ENCODE results near the gene JUN. TPM values are rescaled to one million over a fixed set of nuclear protein-coding genes. Genes with fewer than 3 reads are reported as not detected.

Gene JUN
- 43.4 and 72.7 TPM in 2 replicates for total RNA-seq

DNA sequence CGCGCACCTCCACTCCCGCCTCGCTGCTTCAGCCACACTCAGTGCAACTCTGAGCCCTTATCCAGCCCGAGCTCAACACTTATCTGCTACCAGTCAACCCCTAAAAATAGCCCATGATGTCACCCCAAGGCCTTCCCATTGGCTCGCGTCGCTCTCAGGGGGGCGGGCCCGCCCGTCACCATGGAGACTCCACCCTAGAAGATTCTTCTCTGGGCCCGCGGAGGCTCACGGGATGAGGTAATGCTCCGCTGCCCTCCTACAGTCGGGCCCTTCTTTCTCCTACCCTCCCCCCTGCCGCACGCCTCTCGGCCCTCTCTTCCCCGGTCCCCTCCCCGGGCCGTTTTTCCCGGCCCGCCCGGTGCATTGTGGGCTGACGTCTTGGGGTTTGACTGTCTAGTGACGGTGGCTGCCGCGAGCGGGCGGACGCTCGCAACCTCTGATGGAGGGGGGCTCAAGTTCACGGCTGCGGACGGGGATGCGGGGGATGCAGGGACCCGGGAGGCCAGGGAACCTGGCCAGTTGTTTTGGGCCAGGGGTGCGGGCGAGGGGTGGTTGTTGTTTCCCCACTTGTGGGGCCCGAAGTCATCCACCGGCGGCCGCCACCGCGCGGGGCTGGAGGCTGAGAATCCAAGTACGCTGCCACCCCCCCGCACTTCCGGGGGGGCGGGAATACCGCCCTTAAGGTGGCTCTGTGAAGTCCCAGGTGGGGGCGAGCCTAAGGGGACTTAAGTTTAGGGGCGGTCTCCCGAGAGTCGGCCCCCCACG, at the start of gene JUN:
TSS of gene JUN (minus strand) at position 55 of the 765 bp plus-strand sequence. CDS start 977 bp downstream, outside the sequence.
- peak; percentile 99 to 100 for DNase-seq (ENCODE audit: low read depth in 2 of 2)

DNA sequence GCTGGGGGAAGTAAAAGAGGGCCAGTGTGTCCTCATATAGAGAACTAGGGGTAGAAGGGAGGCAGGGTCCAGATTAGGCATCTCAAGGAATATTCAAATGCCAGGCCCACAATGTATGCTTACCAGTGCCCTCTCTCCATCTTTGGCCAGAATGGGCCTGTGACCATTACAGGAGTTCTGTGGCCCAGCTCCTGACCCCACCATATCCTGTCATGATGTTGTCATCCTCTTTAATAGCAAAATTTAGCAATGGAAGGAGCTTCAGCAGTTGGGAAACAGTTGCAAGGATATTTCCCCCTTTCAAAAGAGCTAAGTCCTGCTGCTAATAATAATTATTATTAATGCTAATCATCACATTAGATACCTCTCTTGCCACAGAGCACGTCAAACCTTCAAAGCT, 49.3 kb upstream of the JUN start:
- no peak for DNase-seq (ENCODE audit: low read depth in 2 of 2)

DNA sequence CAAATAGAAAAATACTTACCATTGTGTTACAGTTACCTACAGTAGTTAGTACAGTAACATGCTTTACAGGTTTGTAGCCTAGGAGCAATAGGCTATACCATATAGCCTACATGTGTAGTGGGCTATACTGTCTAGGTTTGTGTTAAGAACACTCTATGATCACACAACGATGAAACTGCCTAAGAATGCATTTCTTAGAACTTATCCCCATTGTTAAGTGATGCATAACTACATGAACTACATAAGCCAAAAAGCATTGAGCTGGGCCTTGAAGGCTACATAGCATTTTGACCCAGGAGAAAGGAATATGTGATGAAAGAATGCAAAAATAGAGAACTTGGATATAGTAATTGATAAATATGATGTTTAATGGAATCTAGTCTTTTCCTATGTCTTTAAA, 46.4 kb upstream of the JUN start:
- DNase-seq (ENCODE audit: low read depth in 2 of 2), result no peak

DNA sequence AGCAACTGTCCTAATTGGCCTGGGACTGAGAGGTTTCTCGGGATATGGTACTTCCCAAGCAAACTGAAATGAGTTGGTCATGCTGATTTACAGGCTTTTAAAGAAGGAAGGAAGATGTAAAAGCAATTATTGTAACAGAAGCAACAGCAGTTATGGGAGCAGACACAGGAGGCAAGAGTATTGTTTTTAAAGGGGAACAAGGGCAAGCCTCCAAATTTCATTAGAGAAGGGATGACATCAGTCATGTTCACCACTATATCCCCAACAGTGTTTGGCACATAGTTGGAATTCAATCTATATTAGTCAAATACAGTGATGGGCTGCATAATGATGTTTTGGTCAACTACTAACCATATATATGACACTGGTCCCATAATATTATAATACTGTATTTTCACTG, 46.0 kb upstream of the JUN start:
- no peak for DNase-seq (ENCODE audit: low read depth in 2 of 2)

DNA sequence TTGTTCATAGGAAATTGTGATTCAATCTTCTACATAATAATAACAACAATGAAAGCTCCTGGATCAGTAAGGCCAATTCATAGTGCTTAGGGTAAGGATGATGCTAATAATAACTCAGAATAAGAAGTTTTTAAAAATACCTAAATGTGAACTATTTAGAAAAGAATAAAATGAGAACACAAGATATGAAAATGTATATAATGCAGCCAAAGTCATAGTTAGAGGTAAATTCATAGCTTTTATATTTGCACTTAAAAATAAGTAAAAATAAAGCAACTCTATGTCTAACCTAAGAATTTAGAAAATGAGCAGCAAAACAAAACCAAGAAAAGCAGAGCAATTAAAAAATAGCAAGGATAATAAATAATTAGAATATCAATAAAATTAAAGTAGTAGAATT, 43.5 kb upstream of the JUN start:
- DNase-seq (ENCODE audit: low read depth in 2 of 2), result no peak

DNA sequence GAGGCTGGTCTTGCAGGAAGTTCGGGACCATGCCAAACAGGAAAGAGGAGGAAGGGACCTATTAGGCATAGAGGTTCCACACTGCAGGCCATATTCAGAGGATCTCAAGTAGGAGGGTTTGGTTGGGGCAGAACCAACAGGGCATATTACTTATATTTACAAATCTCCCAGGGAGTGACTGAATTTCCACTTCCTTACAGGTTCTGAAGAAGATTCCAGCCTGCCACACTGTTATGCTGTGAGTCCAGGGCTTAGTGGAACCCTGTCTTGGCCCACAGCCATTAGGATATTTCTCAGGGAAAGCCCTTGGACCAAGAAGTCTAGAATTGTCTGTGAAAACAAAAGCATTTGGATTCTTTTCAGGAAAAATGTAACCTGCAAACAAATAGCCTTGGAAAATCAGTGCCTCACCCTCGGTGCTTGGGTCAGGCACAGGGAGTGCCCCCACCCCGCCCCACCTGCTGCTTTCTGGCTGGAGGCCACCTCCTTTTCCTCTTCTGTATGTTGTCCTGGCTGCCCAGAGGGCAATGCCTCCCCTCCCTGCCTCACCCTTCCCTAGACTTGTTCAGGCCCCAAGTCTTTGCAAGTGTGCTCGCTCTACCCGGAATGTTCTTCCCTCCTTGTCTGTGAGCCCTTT, 41.0 kb upstream of the JUN start:
- DNase-seq (ENCODE audit: low read depth in 2 of 2), result peak in 1 of 2 donors; percentile 68

DNA sequence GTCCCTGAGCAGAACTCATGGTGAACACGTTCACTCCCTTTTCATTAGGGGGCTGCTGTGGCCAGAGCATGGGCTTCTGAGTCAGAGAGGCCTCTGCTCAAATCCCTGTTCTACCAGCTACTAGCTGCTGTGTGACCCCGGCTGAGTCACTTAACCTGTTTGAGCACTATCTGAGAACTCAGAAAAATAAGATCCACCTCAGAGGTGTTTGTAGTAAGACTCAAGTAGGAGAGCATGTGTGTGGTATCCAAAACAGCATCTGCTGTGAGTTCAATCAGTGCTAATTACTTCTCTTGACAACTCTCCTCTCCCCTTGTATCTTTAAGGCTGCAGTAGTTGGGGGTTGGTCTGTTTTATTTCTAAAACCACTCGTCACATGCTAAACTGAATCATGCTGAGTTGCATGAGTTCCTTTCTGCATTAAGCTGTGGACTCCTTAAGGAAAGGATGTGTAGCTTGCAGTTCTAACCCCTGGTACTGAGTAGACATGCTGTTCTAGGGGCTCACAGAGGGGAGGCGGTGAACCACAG, 39.7 kb upstream of the JUN start:
- DNase-seq (ENCODE audit: low read depth in 2 of 2), result peak in 1 of 2 donors; percentile 88

DNA sequence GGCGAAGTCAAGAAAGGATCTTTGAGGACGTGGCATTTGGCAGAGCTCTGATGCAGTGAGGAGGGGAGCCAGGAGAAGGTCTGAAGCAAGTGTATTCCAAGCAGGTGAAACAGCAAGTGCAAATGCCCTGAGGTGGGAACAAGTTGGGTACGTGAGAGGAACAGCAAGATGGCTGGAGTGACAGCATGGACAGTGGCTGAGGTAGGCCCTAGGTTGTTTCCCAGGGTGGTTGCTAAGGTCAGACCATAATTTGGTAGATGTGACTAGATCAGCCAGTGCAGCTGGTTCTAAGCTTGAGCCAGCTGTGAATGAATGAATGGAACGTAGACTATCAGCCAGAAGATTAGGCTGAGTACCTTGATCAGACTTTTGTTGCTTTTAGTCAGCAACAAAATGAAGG, 37.5 kb upstream of the JUN start:
- DNase-seq (ENCODE audit: low read depth in 2 of 2), result no peak

DNA sequence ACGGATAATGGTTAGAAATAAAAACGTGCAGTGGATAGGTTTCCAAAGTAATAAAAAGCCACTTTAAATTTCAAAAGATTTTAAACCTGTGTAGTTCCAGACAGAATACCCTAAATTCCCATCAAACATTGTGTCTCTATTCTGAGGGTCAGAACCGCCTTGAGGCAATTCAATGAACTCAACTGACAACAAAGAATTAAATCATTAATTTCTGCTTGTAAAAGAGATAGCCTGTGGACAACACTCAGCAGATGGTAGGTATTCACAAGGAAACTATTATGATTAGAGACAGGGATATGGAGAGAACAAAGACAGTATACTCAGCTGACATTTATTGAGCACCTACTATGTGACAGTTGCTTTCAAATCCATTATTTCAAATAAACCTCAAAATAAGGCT, 35.1 kb upstream of the JUN start:
- DNase-seq (ENCODE audit: low read depth in 2 of 2), result no peak

DNA sequence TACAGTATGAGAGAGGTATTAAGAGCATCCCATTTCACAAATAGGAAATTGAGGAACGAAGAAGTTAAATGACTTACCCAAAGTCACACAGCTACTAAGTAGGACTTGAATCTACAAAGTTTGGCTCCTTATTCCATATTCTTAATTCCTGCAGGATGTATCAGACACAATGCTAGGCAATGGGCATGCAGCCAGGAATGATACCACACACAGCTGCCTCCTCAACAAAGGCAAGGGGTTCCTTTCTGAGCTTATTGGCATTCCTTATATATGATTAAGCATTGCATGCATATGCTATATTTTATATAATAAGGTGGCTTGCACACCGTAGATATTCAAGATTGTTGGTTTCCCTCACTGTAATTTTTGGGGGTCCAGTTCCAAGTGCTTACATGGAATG, 34.2 kb upstream of the JUN start:
- peak in 1 of 2 donors; percentile 88 for DNase-seq (ENCODE audit: low read depth in 2 of 2)

DNA sequence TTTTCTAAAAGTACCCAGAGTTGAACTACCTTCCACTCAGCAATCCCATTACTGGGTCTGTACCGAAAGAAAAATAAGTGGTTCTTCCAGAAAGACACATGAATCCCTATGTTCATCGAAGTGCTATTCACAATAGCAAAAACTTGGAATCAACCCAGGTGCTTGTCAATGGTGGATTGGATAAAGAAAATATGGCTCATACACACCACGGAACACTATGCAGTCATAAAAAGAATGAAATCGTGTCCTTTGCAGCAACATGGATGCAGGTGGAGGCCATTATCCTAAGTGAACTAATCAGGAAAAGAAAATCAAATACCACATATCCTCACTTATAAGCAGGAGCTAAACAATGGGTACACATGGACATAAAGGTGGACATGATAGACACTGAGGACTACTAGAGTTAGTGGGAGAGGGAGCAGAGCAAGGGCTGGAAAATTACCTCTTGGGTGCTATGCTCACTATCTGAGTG, 32.9 kb upstream of the JUN start:
- DNase-seq (ENCODE audit: low read depth in 2 of 2), result peak; percentile 31 to 58

DNA sequence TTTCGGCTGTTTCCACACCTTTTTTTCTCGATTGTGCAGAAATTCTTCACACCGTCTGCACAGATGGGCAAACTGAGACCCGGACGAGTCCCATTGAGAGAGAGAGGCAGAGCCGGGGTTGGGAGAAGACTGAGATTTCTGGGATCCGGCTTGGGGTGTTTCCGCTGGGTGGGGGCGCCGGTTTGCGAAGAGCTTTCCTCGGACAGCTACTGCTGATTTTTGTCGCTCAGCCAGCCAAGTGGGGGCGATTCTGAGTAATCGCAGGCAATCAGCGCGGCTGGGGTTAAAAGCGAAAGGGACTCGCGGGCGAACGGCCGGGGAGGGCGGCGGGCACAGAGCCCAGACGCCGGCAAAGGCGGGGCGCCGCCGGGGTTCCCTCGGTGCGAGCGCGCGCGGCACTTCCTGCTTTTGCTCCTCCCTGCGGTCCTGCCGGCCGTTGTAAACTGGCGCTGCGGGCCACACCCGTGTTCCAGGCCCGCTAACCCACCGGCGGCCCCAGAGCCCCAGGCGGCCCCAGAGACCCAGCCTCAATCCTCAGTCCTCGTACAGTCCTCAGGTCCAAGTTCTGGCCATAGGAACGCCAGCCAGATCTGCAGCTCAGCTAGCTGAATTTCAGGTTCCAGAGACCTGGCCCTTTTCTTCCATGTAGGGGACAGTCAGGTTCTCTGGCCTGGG, 32.4 kb upstream of the JUN start:
- DNase-seq (ENCODE audit: low read depth in 2 of 2), result peak; percentile 65 to 90

DNA sequence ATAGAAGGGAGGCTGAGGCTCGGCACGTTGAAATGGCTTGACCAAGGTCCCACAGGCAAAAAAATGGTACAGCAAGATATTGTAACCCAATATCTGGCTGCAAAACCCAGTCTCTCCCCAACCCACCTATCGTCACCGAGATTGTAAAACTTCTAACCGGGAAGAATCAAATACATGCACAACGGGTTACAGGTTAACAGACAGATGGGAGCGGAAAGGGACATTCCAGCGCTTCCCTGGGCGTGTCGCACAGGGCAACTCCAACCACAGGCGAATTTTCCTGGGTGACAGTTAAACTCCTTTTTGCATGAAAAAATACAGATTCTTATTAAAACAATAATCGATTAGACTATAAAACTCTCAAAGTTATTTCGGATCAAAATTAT, 31.8 kb upstream of the JUN start:
- peak; percentile 62 for DNase-seq (ENCODE audit: low read depth in 2 of 2)

DNA sequence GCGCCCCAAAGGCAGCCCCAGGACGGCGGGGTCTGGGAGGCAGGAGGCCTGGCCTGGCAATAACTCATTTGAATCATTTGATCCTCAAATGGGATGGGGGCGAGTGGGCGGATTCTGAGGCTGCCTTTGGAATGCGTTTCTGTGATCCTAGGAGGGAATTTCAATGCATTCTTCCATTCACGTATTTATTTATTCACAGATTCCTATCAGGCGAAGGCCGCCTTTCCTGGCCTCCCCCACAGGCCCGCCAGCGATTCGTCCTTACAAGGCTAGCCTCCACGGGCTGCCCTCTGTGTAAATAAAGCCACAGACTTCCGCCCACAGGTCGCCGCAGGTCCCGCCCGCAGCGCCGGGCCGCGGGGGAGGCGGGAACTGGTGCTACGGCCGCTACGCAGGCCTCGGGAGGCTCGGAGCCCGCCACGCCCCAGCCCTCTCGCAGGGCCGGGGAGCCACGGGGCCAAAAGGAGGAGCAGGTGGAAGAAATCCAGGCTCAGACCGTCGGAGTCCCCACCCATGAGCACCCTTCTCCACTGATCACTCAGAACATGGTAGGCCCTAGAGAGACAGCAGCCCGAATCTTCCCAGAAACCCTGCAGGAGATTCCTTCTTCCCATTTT, 31.3 kb upstream of the JUN start:
- peak; percentile 77 to 92 for DNase-seq (ENCODE audit: low read depth in 2 of 2)

DNA sequence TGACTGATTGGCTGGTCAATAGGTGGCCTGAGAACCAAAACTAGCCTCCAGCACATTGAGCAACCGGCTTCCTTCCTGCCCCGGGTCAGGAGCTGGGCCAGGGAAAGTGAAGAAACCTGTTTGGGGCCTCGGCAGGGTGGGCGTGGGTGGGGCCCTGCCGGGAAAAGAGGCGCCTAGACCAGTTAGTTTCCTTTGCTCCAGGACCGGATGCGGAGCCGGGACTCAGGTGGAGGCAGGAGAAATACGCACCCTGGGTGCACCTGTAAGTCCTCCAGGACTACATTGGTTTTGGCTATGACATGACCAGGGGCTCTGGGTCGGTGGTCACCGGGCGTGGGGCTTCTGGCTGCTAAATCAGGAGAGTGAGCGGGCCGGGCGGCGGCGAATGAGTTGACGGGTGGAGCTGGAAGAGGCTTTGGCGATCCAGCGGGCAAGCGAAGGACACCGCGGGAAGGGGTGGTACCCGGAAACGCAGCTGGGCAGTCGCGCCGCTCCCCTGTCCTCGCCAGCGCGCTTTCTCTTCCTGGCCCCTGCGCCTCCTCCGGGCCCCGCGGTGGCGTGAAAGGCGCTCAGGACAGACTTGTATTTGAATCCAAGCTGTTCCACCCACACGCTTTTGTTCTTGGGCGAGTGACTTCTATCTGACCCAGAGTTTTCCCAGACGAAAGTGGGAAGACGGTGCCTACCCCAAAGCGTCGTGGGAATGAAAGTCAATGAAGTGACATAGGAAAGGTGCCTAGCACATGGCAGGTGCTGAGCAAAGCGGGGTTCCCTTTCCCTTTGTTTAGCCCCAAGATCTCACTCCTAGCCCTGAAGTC, 30.6 kb upstream of the JUN start:
- peak; percentile 49 to 70 for DNase-seq (ENCODE audit: low read depth in 2 of 2)

DNA sequence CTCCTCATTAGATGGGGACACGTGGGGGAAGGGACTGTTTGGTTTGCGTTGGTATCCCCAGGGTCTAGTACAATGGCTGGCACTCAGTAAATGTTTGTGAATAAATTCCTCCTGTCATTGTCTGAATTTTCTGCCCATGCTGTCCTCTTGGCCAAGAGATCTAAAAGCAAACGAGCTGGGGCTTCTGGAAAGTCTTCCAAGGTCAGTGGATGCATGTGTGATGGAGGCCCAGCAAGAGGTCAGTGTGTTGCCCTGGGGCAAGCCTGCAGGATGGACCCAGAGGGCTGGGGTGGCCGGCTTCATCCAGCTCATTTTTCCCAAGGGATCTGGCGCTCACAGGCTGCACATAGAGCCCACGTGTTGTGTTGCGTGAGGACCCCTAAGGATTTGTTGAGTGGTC, 30.0 kb upstream of the JUN start:
- DNase-seq (ENCODE audit: low read depth in 2 of 2), result peak; percentile 41 to 77

DNA sequence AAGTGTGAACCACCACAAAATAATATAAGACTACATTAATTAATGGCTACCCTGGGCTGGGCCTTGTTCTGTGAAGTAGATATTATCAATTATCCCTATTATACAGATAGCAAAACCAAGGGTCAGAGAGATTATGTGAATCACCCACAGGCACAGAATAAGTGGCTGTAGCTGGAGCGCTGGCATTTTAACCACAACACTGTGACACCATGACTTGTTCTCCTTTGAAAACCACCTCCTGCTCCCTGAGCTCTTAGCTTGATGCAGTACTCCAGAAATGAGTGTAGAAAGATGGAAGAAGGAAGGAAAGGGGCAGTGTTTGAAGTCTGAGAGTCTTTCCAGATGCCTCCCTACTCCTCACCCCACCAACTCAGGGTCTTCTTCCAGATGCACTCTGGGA, 29.5 kb upstream of the JUN start:
- no peak for DNase-seq (ENCODE audit: low read depth in 2 of 2)

DNA sequence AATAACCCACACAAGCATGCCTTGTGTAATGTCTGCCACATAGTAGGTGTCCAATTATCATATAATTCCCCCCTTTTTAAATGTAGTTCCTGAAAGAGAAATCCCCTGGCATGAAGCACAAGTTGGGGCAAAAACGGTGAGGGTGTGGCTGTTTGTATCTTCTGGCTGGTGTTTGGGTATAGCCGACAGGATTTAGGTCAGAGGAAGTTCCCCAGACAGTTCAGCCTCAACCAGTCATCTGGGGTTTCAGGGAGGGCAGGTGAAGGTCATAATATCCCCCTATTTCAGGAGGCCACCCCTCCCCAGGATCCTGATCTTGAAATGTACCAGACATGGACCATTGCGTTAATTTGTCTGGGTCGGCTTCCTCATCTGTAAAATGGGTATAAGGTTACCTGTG, 29.1 kb upstream of the JUN start:
- DNase-seq (ENCODE audit: low read depth in 2 of 2), result no peak

DNA sequence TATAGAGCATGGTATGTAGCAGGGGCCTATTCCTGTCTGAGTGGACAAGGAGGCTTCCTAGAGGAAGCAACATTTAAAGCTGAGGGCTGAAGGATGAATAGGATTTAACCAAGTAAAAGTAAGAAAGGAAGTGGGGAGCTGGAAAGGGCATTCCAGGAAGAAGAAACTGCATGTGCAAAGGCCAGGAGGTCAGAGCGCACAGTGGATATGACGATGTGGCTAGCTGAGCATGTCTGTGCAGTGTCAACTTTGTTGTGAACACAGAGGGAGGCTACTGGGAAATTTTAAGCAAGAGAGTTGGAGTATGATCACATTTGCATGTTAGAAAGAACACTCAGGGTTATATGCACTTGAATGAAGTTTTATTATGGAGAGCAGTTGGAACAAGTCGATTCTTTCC, 28.6 kb upstream of the JUN start:
- DNase-seq (ENCODE audit: low read depth in 2 of 2), result peak; percentile 23 to 48

DNA sequence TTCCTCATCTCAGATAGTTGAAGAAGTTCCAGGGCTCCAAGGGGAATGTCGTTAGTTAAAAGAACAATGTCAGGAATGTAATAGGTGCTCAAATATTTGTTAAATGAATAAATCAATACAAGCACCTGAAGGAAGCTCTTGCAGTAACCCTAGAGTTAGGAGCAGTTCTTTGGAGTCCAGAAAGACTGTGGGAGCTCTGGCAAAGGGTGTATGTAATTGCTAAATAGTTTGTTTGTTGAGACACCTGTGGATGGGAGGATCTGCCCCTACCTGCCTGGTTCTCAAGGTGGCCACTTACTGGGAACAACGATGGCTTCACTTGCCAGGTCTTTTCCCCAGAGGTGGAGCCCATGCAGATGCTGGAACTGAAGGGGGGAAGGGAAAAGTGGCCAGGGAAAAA, 27.5 kb upstream of the JUN start:
- DNase-seq (ENCODE audit: low read depth in 2 of 2), result no peak

All from dermis microvascular lymphatic vessel endothelial cell (primary cell).